ENCODE measurements around the gene POU2AF1. TPM values are rescaled to one million over a fixed set of nuclear protein-coding genes. Genes with fewer than 3 reads are reported as not detected.

The POU2AF1 gene
- polyA plus RNA-seq, 2 donors = 0.55 to 0.73 TPM

DNA sequence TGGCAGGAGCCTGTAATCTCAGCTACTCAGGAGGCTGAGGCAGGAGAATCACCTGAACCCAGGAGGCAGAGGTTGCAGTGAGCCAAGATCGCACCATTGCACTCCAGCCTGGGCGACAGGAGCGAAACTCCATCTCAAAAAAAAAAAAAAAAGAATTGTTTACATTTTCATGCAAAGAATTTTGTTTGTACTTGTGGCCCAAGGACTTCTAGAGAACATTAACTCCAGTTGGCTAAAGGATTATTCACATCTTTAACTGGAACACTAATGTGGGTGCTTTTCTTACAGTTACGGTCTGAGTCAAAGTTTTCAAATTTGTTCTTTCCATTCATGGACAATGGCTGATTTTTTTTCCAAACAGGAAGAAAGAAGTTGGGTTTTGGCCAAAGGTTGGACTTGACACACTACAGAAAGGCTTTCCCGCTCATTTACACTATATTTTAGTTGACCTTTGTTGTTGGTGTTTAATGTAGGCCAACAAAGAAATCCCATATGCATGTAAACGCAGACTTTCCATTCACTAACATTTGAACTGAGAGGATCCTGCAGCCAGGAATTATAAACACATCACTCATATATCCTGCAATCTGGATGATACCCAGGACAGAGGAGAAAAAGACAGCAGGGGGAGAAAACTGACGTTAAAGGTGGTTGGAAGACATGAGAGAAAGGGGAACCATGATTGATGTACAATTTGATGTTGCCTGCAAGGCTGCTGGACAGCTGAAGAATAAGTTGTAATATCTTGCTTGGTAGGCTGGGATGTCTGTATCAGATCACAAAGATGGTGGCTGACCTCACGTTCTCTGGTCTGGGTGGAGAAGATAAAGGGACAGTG lies 13.1 kb downstream of the POU2AF1 start:
- H3K4me1 ChIP-seq (ENCODE audit: control insufficient read depth in 2 of 2, insufficient read depth in 2 of 2, low read length in 1 of 2) = peaks cover 0 to 10% of the 10 kb centered on the region in 2 donors
- H3K4me3 ChIP-seq (ENCODE audit: low read depth in 1 of 2, low read length in 2 of 2) = no peak overlapping the region
- H3K27ac ChIP-seq (ENCODE audit: low read depth in 2 of 2, low read length in 1 of 2) = no peak overlapping the region
- H3K27me3 ChIP-seq (ENCODE audit: control insufficient read depth in 1 of 2, insufficient read depth in 2 of 2, low read length in 2 of 2) = no peaks in the 10 kb centered on the region
- H3K9me3 ChIP-seq (ENCODE audit: control insufficient read depth in 2 of 2, insufficient read depth in 1 of 2, low read depth in 1 of 2, low read length in 1 of 2) = no peaks in the 10 kb centered on the region
- H3K36me3 ChIP-seq (ENCODE audit: control insufficient read depth in 2 of 2, insufficient read depth in 2 of 2, low read length in 1 of 2) = no peaks in the 10 kb centered on the region
- 65 to 74% methylated on average over 8 of the region's 8 CpGs for WGBS, 2 donors

DNA sequence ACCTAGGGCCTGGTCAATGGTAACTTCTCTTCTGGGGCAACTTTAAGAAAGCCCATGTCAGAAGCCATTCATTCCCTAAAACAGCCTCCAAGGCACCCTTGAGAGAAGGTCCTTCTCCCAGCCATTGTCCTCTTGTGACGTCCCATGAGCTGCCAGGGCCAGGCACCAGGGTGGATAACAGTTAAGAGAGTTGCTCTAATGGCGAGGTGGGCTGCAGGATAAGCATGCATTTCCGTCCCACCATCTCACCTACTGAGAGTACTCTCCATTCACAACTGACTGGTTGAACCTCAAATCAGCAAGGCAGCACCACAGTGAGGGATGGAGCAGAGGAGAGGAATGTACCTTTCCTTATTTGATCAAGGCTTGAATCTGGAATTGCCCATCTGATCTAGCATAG lies 14.6 kb downstream of the POU2AF1 start:
- H3K9me3 ChIP-seq (ENCODE audit: control insufficient read depth in 2 of 2, insufficient read depth in 1 of 2, low read depth in 1 of 2, low read length in 1 of 2) = no peaks in the 10 kb centered on the region
- no peaks in the 10 kb centered on the region for H3K27me3 ChIP-seq (ENCODE audit: control insufficient read depth in 1 of 2, insufficient read depth in 2 of 2, low read length in 2 of 2)
- no peak overlapping the region for H3K27ac ChIP-seq (ENCODE audit: low read depth in 2 of 2, low read length in 1 of 2)
- no peaks in the 10 kb centered on the region for H3K36me3 ChIP-seq (ENCODE audit: control insufficient read depth in 2 of 2, insufficient read depth in 2 of 2, low read length in 1 of 2)
- WGBS, 2 donors = 88% methylated on average over 3 of the region's 3 CpGs
- no peak overlapping the region for H3K4me3 ChIP-seq (ENCODE audit: low read depth in 1 of 2, low read length in 2 of 2)
- peaks cover 0 to 12% of the 10 kb centered on the region in 2 donors for H3K4me1 ChIP-seq (ENCODE audit: control insufficient read depth in 2 of 2, insufficient read depth in 2 of 2, low read length in 1 of 2)

DNA sequence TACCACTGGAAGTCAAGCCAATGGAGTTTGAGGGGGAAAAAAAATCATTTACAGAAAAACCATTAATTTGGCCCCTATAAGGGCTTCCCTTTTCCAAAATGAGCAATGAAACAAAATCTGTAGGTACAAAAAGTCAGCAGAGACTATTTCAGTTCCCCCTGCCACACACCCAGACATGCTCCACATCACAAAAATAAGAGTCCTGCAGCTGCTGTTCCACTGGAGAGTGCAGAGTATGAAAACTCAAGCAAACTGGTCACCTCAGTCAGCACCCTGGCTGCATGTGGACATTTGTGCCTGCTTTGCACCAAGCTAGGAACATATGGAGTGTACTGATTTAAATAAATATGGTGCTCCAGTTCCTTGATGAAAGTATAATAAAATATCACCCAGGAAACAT lies 15.1 kb downstream of the POU2AF1 start:
- Histone ChIP-seq H3K4me1 (ENCODE audit: control insufficient read depth in 2 of 2, insufficient read depth in 2 of 2, low read length in 1 of 2) (peaks cover 0 to 12% of the 10 kb centered on the region in 2 donors), H3K4me3 (ENCODE audit: low read depth in 1 of 2, low read length in 2 of 2) (no peak overlapping the region), H3K9me3 (ENCODE audit: control insufficient read depth in 2 of 2, insufficient read depth in 1 of 2, low read depth in 1 of 2, low read length in 1 of 2) (no peaks in the 10 kb centered on the region), H3K27ac (ENCODE audit: low read depth in 2 of 2, low read length in 1 of 2) (no peak overlapping the region), H3K27me3 (ENCODE audit: control insufficient read depth in 1 of 2, insufficient read depth in 2 of 2, low read length in 2 of 2) (no peaks in the 10 kb centered on the region), H3K36me3 (ENCODE audit: control insufficient read depth in 2 of 2, insufficient read depth in 2 of 2, low read length in 1 of 2) (no peaks in the 10 kb centered on the region)

DNA sequence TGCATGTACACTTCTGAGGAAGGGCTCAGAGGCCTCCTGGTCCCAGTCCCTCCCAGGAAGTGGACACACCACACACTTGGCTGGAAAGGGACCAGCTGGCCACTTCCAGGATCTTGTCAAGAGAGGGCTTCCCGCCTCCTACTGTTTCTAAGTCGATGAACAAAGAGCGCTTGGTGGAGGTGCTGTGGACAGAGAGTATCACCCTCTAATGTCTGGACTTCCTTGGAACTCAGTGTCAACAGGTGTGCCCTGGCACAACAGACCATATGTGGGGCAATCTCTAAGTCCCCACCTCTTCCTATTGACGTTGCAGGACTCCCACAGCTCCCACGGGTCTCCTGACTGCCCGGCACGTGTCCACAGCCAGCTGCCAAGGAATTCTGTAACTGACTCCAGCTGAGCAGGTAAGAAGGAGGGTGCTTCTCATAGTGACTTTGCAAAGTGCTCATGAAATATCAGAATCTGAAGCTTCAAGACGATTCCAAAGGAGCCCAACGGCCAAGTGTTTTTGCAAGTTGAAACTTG lies 16.1 kb downstream of the POU2AF1 start:
- H3K4me1 ChIP-seq (ENCODE audit: control insufficient read depth in 2 of 2, insufficient read depth in 2 of 2, low read length in 1 of 2) = peaks cover 0 to 12% of the 10 kb centered on the region in 2 donors
- WGBS, 2 donors = 50 to 65% methylated on average over 9 of the region's 9 CpGs
- H3K27ac ChIP-seq (ENCODE audit: low read depth in 2 of 2, low read length in 1 of 2) = peak overlapping the region in 1 of 2 donors; percentile 34

DNA sequence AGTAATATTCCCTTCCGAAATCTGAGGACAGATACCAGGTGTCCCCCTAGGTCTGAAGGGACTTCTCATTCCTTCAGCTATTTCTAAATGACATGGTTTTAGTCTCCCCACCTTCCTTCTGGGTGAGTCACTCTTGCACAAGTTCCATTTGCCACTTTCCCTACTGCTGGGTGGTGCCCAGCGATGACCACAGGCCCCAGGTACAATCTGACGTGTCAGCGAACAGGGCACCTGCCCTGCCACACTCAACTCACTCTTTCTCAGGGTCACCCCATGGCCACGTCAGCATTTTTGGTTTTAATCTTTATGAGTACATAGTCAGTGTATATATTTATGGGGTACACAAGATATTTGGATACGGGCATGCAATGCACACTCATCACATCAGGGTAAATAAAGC lies 17.2 kb downstream of the POU2AF1 start:
- H3K27ac ChIP-seq (ENCODE audit: low read depth in 2 of 2, low read length in 1 of 2) = peak overlapping the region in 1 of 2 donors; percentile 6
- 73 to 79% methylated on average over 6 of the region's 6 CpGs for WGBS, 2 donors
- peaks cover 0 to 10% of the 10 kb centered on the region in 2 donors for H3K4me1 ChIP-seq (ENCODE audit: control insufficient read depth in 2 of 2, insufficient read depth in 2 of 2, low read length in 1 of 2)

More for the DNA sequence above, 16.1 kb downstream of the POU2AF1 start:
- no peaks in the 10 kb centered on the region for H3K27me3 ChIP-seq (ENCODE audit: control insufficient read depth in 1 of 2, insufficient read depth in 2 of 2, low read length in 2 of 2)
- H3K9me3 ChIP-seq (ENCODE audit: control insufficient read depth in 2 of 2, insufficient read depth in 1 of 2, low read depth in 1 of 2, low read length in 1 of 2) = no peaks in the 10 kb centered on the region
- no peak overlapping the region for H3K4me3 ChIP-seq (ENCODE audit: low read depth in 1 of 2, low read length in 2 of 2)
- H3K36me3 ChIP-seq (ENCODE audit: control insufficient read depth in 2 of 2, insufficient read depth in 2 of 2, low read length in 1 of 2) = no peaks in the 10 kb centered on the region

DNA sequence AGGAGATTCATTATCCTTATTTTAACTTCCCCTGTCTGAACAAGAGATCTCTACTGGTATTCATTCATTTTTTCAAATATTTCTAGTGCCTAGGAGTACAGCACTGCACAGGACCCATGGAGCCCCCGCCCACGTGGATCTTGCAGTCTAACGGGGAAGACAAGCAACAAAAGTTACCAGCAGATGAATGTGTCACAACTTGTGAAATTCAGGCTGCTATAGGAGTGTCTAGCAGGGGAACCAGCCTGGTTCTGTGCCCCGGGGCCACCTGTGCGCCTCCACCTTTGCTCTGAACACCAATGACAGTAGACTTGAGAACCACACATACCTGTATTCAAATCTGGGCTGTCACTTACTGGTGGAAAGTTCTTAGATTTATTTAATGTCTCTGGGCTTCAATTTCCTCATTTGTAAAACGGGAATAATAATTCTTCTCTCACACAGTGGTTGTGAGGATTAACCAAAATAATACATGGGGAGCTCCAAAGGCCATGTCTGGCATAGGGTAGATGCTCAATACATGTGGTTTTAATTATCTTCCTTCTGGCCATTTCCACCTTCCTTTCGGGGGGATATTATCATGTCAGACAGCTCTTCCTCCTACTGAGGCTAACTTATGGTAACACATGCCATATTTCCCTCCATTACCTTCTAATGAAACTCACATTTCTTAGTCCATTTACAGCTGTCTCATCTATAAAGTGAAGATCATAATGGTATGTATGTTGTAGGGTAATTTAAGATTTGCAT lies 17.8 kb downstream of the POU2AF1 start:
- no peak overlapping the region for H3K4me3 ChIP-seq (ENCODE audit: low read depth in 1 of 2, low read length in 2 of 2)
- 52 to 60% methylated on average over 7 of the region's 7 CpGs for WGBS, 2 donors
- no peaks in the 10 kb centered on the region for H3K27me3 ChIP-seq (ENCODE audit: control insufficient read depth in 1 of 2, insufficient read depth in 2 of 2, low read length in 2 of 2)
- peaks cover 0 to 6% of the 10 kb centered on the region in 2 donors for H3K4me1 ChIP-seq (ENCODE audit: control insufficient read depth in 2 of 2, insufficient read depth in 2 of 2, low read length in 1 of 2)
- no peaks in the 10 kb centered on the region for H3K36me3 ChIP-seq (ENCODE audit: control insufficient read depth in 2 of 2, insufficient read depth in 2 of 2, low read length in 1 of 2)
- H3K9me3 ChIP-seq (ENCODE audit: control insufficient read depth in 2 of 2, insufficient read depth in 1 of 2, low read depth in 1 of 2, low read length in 1 of 2) = no peaks in the 10 kb centered on the region
- peak overlapping the region in 1 of 2 donors; percentile 72 for H3K27ac ChIP-seq (ENCODE audit: low read depth in 2 of 2, low read length in 1 of 2)

More for the DNA sequence above, 17.2 kb downstream of the POU2AF1 start:
- no peaks in the 10 kb centered on the region for H3K9me3 ChIP-seq (ENCODE audit: control insufficient read depth in 2 of 2, insufficient read depth in 1 of 2, low read depth in 1 of 2, low read length in 1 of 2)
- H3K36me3 ChIP-seq (ENCODE audit: control insufficient read depth in 2 of 2, insufficient read depth in 2 of 2, low read length in 1 of 2) = no peaks in the 10 kb centered on the region
- H3K27me3 ChIP-seq (ENCODE audit: control insufficient read depth in 1 of 2, insufficient read depth in 2 of 2, low read length in 2 of 2) = no peaks in the 10 kb centered on the region
- H3K4me3 ChIP-seq (ENCODE audit: low read depth in 1 of 2, low read length in 2 of 2) = no peak overlapping the region

GRCh38 chr11:111360150-111361043 lies 18.7 kb downstream of the POU2AF1 start:
- no peak overlapping the region for H3K4me3 ChIP-seq (ENCODE audit: low read depth in 1 of 2, low read length in 2 of 2)

DNA sequence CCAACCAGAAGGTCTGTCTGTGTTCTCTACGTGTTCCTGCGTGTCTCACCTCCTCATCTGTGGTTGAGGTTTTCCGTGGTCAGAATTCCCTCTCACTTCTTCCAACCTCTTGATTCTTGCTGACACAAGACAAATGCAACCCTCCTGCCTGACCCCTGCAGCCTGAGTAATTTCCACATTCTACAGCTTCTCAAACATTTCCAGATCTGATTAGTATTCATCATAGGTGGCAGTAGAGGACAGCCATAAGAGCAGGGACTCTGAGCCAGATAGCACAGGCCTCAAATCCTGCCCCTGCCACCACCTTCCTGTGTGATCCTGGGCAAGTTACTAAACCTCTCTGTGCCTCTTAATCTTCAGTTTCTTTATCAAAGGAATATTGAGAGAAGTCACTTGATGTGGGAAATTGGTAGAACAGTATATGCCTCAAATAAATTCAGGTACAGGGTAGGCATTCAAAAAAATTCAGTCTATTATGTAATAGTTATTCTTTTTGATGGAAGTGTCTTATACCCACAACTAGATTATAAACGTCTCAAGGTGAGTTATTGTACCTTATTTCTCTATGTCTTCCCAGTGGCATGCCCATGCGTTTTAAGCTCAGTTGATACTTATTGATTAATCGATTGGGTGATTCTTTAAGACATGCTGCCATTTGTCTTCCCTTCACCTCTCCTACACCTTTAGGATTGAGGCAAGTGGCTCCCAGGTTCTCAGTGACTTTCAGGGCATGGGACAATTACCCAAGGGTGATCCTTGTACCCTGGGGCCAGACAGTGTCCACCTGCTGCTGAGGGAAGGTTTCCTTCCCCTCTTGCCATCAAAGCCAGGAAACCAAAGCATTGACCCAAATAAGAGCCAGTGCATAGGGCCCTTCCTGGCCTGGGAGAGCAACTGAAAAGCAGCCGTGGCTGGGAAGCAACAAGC lies 19.6 kb downstream of the POU2AF1 start:
- peaks cover 0 to 6% of the 10 kb centered on the region in 2 donors for H3K4me1 ChIP-seq (ENCODE audit: control insufficient read depth in 2 of 2, insufficient read depth in 2 of 2, low read length in 1 of 2)
- H3K4me3 ChIP-seq (ENCODE audit: low read depth in 1 of 2, low read length in 2 of 2) = no peak overlapping the region
- H3K36me3 ChIP-seq (ENCODE audit: control insufficient read depth in 2 of 2, insufficient read depth in 2 of 2, low read length in 1 of 2) = no peaks in the 10 kb centered on the region
- no peak overlapping the region for H3K27ac ChIP-seq (ENCODE audit: low read depth in 2 of 2, low read length in 1 of 2)
- 76 to 83% methylated on average over 7 of the region's 7 CpGs for WGBS, 2 donors
- no peaks in the 10 kb centered on the region for H3K27me3 ChIP-seq (ENCODE audit: control insufficient read depth in 1 of 2, insufficient read depth in 2 of 2, low read length in 2 of 2)
- no peaks in the 10 kb centered on the region for H3K9me3 ChIP-seq (ENCODE audit: control insufficient read depth in 2 of 2, insufficient read depth in 1 of 2, low read depth in 1 of 2, low read length in 1 of 2)

More at GRCh38 chr11:111360150-111361043, 18.7 kb downstream of the POU2AF1 start:
- no peaks in the 10 kb centered on the region for H3K9me3 ChIP-seq (ENCODE audit: control insufficient read depth in 2 of 2, insufficient read depth in 1 of 2, low read depth in 1 of 2, low read length in 1 of 2)
- H3K27ac ChIP-seq (ENCODE audit: low read depth in 2 of 2, low read length in 1 of 2) = no peak overlapping the region
- 85 to 88% methylated on average over 6 of the region's 6 CpGs for WGBS, 2 donors
- H3K4me1 ChIP-seq (ENCODE audit: control insufficient read depth in 2 of 2, insufficient read depth in 2 of 2, low read length in 1 of 2) = peaks cover 0 to 6% of the 10 kb centered on the region in 2 donors
- H3K27me3 ChIP-seq (ENCODE audit: control insufficient read depth in 1 of 2, insufficient read depth in 2 of 2, low read length in 2 of 2) = no peaks in the 10 kb centered on the region
- H3K36me3 ChIP-seq (ENCODE audit: control insufficient read depth in 2 of 2, insufficient read depth in 2 of 2, low read length in 1 of 2) = no peaks in the 10 kb centered on the region

Data from esophagus (tissue), 2 donors.